ENCODE measurements around the gene CCDC169.

GRCh38 chr13:36345438-36346221, 48.0 kb upstream of the CCDC169 start:
- TF ChIP-seq CTCF (IDR thresholded peaks at IDR 0.05) (no peak), POLR2A (IDR thresholded peaks at IDR 0.05) (peak in 3 of 4 donors; percentile 25 to 63 (median 31))

Data from esophagus squamous epithelium (tissue), 4 donors.